GM19324 (cell line): ENCODE data around the gene HELZ.
"Not testable (repeated sequence)": the region's sequence is repeated elsewhere in the genome, so short reads cannot be mapped to it uniquely, and the experiment has no call there.

Experiments
- ATAC-seq: cut with Tn5 transposase; IDR thresholded peaks from one replicate; pipeline ENCODE4 v1.9.1; 2021; ENCODE audit warnings: mild to moderate bottlenecking, moderate library complexity; ENCODE audit not compliant: unreplicated experiment, low FRiP score

HELZ gene

GRCh38 chr17:67124450-67125148, 120.4 kb downstream of the HELZ start:
- no peak for ATAC-seq

GRCh38 chr17:67123699-67124098, 121.3 kb downstream of the HELZ start:
- ATAC-seq: no peak

GRCh38 chr17:67121316-67121891, 123.6 kb downstream of the HELZ start:
- no peak for ATAC-seq

DNA sequence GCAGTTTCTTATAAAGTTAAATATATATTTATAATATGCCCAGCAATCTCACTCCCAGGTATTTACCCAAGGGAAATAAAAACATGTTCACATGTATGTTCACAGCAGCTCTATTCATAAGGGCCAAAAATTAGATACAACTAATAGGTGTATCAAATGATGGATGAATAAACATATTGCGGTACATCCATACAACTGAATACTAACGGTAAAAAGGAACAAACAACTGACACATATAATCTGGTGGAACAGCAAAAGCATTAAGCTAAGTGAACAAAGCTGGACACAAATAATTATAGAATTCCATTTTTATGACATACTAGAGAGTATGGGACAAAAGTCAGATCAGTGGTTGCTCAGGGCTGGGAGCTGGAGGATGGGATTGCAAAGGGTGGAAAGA, 125.9 kb downstream of the HELZ start:
- ATAC-seq: no peak

GRCh38 chr17:67116045-67116575, 128.9 kb downstream of the HELZ start:
- no peak for ATAC-seq

- no peak for ATAC-seq
These were observed 129.6 kb downstream of the HELZ start for GRCh38 chr17:67115401-67115800.

DNA sequence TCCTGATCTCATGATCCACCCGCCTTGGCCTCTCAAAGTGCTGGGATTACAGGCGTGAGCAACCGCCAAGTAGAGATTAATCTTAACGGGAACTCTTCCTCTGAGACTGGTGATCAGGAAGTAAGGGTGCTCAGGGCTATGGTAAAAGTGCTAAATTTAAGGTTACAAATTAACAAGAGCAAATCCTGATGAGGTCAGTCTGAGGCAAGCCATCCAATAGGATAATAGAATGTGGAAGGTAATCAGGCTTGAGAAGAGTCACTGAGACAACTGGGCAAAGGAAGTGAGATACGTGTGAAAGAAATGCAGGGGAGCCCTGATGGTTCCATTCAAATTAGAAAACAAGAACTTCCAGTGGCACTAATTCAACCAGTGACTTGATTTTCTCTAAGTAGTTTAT, 131.5 kb downstream of the HELZ start:
- ATAC-seq: no peak

DNA sequence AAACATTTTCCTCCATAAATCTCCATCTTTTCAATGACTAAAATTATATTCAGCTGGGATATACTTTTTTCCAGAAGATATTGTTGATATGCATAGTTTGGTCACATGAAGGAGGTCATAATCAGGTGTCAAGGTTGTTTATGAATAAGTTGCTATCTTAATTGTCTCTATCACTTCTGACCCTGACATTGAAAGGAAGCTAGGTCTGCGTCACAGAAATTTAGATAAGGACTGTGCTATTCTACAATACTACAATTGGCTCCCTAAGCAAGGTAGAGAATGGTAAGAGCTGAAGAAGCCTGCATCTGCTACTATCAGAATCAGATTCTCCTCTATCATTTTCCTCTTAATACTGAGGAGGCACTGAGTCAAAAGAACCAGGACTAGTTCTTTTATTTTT, 133.2 kb downstream of the HELZ start:
- no peak for ATAC-seq

- ATAC-seq: no peak
These were observed 133.7 kb downstream of the HELZ start for GRCh38 chr17:67111327-67111726.

- no peak for ATAC-seq
These were observed 134.4 kb downstream of the HELZ start for GRCh38 chr17:67110619-67111018.

- ATAC-seq: no peak
These were observed 135.9 kb downstream of the HELZ start for GRCh38 chr17:67109111-67109510.

DNA sequence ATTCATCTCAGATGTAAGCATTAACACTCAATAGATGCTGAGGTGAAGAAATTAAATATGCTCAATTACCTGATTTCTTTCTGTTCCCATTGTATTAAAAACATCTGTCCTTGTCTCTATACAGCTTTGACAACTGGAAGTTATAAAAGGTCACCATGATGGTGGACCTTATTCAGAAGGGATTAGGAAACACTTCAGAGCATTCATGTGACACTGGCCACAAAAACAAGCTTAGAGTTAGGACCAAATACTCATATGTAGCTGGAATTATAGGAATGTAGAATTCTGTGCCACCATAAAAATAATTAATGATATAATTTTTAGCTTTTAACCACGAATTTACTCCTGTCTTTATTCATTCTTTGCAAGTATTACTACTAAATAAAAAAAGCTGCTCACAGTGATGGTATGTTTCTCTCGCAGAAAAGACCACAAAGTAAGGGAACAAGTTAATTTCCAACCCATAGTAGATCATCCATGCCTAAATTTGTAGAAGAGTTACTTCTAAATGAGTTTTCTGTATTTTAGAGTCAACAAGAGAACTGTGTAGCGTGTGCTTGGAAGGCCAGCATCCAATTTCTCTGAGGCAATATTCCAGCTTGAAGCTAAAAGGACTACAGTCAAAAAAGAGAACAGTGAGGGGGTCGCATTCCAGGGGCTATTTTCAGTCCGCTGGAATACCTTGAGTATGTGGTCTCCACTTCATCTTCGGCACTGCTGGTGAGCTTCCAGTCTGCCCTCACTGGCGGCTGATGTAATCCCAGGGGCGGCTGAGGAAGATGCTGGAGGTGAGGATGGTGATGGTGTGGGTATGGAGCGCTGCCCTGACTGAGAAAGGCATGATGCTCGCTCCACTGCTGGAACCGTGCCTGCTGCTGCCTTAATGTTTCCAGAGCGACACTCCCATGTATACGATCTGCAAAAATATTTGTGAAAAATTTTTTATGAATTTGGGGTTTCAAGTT, 136.9 kb downstream of the HELZ start:
- no peak for ATAC-seq

DNA sequence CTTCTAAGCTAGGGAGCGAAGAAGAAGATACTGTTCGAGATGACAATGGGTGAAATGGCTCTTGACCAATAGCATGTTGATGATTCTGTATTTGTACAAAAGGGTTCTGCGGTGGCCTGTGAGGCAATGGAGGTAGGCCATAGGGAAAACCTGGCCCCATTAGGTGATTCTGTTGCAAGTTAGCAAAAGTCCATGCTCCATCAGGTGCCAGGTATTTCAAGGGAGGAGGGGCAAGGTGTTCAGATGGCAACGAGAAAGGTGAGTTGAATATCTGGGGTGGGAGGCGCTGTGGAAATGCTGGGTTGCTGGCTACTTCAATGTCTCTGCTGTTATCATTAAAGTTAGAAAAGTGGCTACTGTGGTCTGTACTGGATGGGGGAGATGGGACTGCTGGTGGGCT, 137.8 kb downstream of the HELZ start:
- no peak for ATAC-seq

- no peak for ATAC-seq
These were observed 139.8 kb downstream of the HELZ start for GRCh38 chr17:67105213-67105612.

- not testable (repeated sequence) for ATAC-seq
These were observed 140.4 kb downstream of the HELZ start for GRCh38 chr17:67104641-67105040.

GRCh38 chr17:67098006-67098405, 147.0 kb downstream of the HELZ start:
- no peak for ATAC-seq

DNA sequence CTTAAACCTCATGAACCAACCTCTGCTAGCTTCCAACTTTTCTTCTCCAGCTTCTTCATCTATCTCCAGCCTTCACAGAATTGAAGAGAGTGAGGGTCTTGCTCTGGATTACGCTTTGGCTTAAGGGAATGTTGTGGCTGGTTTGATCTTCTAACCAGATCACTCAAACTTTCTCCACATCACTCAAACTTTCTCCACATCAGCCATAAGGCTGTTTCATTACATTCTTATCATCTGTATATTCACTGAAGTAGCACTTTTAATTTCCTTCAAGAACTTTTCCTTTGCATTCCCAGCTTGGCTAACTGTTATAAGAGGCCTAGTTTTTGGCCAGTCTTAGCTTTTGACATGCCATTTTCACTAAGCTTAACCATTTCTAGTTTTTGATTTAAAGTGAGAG, 148.4 kb downstream of the HELZ start:
- no peak for ATAC-seq

- no peak for ATAC-seq
These were observed 149.2 kb downstream of the HELZ start for GRCh38 chr17:67095803-67096202.

DNA sequence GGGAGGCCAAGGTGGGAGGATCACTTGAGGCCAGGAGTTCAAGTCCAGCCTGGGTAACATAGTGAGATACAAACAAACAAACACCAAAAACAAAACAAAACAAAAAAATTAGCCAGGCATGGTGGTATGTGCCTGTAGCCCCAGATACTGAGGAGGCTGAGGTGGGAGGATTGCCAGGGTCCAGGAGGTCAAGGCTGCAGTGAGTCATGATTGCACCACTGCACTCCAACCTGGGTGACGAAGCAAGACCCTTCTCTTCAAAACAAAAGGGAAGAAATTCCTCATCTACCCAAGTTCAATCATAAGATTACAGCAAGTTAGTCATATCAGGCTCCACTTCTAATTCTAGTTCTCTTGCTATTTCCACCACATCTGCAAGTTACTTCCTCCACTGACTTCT, 149.7 kb downstream of the HELZ start:
- ATAC-seq: not testable (repeated sequence)

GRCh38 chr17:67093348-67093747, 151.6 kb downstream of the HELZ start:
- no peak for ATAC-seq

DNA sequence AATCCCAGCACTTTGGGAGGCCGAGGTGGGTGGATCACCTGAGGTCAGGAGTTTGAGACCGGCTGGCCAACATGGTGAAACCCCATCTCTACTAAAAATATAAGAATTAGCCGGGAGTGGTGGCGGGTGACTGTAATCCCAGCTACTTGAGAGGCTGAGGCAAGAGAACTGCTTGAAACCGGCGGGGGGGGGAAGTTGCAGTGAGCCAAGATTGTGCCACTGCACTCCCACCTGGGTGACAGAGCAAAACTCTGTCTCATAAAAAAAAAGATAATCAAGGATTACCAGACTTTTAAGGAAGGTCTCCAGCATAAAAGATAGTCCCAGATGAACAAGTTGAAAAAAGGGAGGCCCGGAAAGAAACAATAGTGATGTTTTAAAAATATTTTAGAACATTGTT, 152.3 kb downstream of the HELZ start:
- ATAC-seq: not testable (repeated sequence)
